Subcutaneous abdominal adipose tissue (tissue), 5 donors: ENCODE results near the gene RAB8B.
A peak's percentile ranks its signal among the peaks of the same experiment; 100 is the strongest.

Source experiments
- H3K27ac ChIP-seq: one replicate; pipeline ENCODE4 v1.7.0; 2013; ENCODE audit warnings: low read depth, mild to moderate bottlenecking, inconsistent platforms, low read length, moderate library complexity
- H3K27me3 ChIP-seq, 5 donors: one replicate each; pipeline ENCODE4 v1.7.0; 2013; ENCODE audit warnings: low read length in 5 of 5, inconsistent platforms in 1 of 5; ENCODE audit not compliant: control insufficient read depth in 5 of 5, insufficient read depth in 4 of 5
- H3K36me3 ChIP-seq, 5 donors: one replicate each; pipeline ENCODE4 v1.7.0; 2013; ENCODE audit warnings: low read length in 5 of 5; ENCODE audit not compliant: control insufficient read depth in 5 of 5, insufficient read depth in 5 of 5
- H3K4me1 ChIP-seq, 5 donors: one replicate each; pipeline ENCODE4 v1.7.0; 2013; ENCODE audit warnings: low read length in 5 of 5, mild to moderate bottlenecking in 3 of 5, moderate library complexity in 1 of 5; ENCODE audit not compliant: control insufficient read depth in 5 of 5, insufficient read depth in 5 of 5
- H3K4me3 ChIP-seq, 5 donors: one replicate each; pipeline ENCODE4 v1.7.0; 2013; ENCODE audit warnings: low read length in 5 of 5, low read depth in 1 of 5
- H3K9ac ChIP-seq, 5 donors: one replicate each; pipeline ENCODE4 v1.7.0; 2013; ENCODE audit warnings: low read length in 5 of 5, mild to moderate bottlenecking in 4 of 5, moderate library complexity in 3 of 5
- H3K9me3 ChIP-seq, 5 donors: one replicate each; pipeline ENCODE4 v1.7.0; 2013; ENCODE audit warnings: low read length in 5 of 5; ENCODE audit not compliant: control insufficient read depth in 5 of 5
- donor health status: healthy.
- donor health status: healthy.
- donor health status: healthy.
- donor health status: healthy.
- donor health status: healthy.

Gene RAB8B

GRCh38 chr15:63180746-63181145 lies 8.7 kb upstream of the RAB8B start:
- no peaks in the 10 kb centered on the region for H3K4me1 ChIP-seq
- no peak overlapping the region for H3K27ac ChIP-seq
- H3K9ac ChIP-seq: no peak overlapping the region
- H3K36me3 ChIP-seq: no peaks in the 10 kb centered on the region
- no peaks in the 10 kb centered on the region for H3K27me3 ChIP-seq
- no peaks in the 10 kb centered on the region for H3K9me3 ChIP-seq
- H3K4me3 ChIP-seq: no peak overlapping the region

DNA sequence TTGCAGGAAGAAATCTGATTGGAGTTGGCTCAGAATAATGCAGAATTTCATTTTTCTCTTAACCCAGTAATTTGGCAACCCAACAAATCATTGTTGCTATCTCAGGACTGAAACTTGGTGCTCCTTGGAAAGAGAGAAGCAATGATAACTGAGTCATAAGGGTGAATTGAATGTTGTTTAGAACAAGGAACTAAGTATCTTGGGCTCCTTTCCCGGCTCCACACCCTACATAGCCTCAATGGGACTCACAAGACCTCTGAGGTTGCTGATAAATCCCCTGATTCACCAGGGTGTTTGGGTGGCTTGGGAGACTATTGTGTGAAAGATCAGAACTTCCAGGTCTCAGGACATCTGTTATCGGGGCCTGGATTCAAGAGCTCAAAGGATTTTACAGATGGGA lies 7.8 kb upstream of the RAB8B start:
- Histone ChIP-seq H3K9ac (no peak overlapping the region), H3K27ac (no peak overlapping the region), H3K4me1 (no peaks in the 10 kb centered on the region), H3K9me3 (no peaks in the 10 kb centered on the region), H3K4me3 (no peak overlapping the region), H3K36me3 (no peaks in the 10 kb centered on the region), H3K27me3 (no peaks in the 10 kb centered on the region)

DNA sequence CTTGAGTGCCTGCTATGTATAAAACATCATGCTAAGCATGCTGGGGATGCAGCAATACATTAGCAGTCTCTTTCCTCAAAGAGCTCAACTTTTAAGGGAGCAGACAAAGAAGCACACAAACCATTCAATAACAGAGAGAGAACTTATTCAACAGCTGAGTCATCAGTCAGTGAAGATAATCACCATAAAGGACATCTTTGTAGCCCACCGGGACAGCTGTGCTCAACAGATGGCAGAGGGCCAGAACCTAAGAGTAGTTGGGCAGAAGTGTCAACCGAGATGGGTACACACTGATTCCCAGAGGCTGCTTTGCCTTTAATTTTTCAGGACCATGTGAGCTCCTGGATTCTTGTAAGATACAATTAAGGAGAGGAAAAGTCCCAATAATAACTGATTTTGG lies 4.2 kb upstream of the RAB8B start:
- no peak overlapping the region for H3K4me3 ChIP-seq
- no peaks in the 10 kb centered on the region for H3K27me3 ChIP-seq
- H3K9me3 ChIP-seq: no peaks in the 10 kb centered on the region
- H3K4me1 ChIP-seq: peaks cover 0 to 13% (median 12%) of the 10 kb centered on the region in 5 donors
- no peaks in the 10 kb centered on the region for H3K36me3 ChIP-seq
- H3K27ac ChIP-seq: no peak overlapping the region
- H3K9ac ChIP-seq: no peak overlapping the region

GRCh38 chr15:63186065-63186464 lies 3.3 kb upstream of the RAB8B start:
- Histone ChIP-seq H3K4me1 (peaks cover 0 to 21% (median 18%) of the 10 kb centered on the region in 5 donors), H3K27me3 (no peaks in the 10 kb centered on the region)

DNA sequence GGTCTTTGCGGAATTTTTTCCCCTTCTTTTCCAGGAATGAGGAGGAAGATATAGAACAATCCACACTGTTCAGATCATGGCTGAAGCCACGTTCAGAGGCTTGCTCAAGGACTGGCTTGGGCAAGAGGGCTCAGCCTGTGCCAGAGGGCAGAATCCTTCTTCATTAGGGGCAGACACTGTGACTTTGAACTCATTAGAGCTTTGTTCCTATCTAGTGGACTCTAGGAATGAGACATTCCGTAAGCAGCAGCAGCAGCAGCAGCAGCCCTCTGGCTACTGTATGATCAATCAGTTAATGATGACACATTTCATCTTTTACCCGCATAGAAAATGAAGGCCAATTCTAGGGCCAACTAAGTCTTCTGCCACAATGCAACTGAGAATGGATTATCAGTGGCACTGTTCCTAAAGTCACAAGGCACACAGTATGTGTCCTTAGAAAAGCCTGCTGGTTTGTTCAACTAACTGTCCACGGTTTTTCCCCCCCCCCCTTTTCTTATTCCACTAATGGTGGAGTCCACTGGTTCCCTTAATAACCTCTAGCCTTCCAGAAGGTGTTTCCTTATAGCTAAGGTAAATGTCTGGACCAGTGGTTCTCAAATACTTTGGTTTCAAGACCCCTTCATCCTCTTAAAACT lies 1.7 kb upstream of the RAB8B start:
- no peaks in the 10 kb centered on the region for H3K9me3 ChIP-seq
- H3K4me1 ChIP-seq: peaks cover 0 to 34% (median 25%) of the 10 kb centered on the region in 5 donors
- no peak overlapping the region for H3K9ac ChIP-seq
- no peaks in the 10 kb centered on the region for H3K27me3 ChIP-seq
- no peak overlapping the region for H3K4me3 ChIP-seq
- no peak overlapping the region for H3K27ac ChIP-seq
- H3K36me3 ChIP-seq: no peaks in the 10 kb centered on the region

More at GRCh38 chr15:63186065-63186464, 3.3 kb upstream of the RAB8B start:
- H3K9ac ChIP-seq: no peak overlapping the region
- no peaks in the 10 kb centered on the region for H3K9me3 ChIP-seq
- no peak overlapping the region for H3K4me3 ChIP-seq
- H3K36me3 ChIP-seq: no peaks in the 10 kb centered on the region
- no peak overlapping the region for H3K27ac ChIP-seq

DNA sequence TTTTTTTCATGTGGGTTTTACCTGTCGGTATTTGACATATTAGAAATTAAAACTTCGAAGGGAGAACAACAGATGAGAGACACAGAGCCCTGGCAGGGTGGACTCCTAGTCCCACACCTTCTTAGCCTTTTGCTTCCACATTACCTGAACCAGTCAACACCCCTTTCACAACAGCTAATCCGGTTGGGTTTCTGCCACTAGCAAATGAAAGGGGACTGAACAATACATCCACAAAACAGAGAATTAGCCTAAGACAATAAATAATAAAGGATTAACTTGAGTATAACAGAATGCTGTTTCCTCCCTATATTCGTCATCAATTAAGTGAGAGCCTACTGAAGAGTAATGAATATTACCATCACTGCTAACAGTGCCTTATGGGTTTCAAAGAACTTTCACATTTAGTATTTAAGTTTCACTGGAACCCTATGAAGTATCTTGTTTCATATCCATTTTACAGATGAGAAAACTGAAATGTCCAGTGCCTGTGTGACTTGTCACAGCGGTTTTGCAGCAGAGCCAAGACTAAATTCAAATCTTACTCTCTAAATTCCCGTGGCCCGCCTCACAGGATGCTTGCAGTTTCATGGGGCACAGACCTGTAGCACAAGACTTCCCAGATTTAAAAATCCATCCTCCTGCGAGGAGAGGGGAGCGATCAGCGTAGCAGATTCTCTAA lies 1.0 kb upstream of the RAB8B start:
- H3K4me3 ChIP-seq: peak overlapping the region; percentile 74 to 93 (median 84)
- H3K36me3 ChIP-seq: no peaks in the 10 kb centered on the region
- H3K27me3 ChIP-seq: no peaks in the 10 kb centered on the region
- peak overlapping the region in 4 of 5 donors; percentile 61 to 75 (median 70) for H3K9ac ChIP-seq
- H3K4me1 ChIP-seq: peaks cover 0 to 34% (median 25%) of the 10 kb centered on the region in 5 donors
- peak overlapping the region; percentile 22 for H3K27ac ChIP-seq
- H3K9me3 ChIP-seq: no peaks in the 10 kb centered on the region

DNA sequence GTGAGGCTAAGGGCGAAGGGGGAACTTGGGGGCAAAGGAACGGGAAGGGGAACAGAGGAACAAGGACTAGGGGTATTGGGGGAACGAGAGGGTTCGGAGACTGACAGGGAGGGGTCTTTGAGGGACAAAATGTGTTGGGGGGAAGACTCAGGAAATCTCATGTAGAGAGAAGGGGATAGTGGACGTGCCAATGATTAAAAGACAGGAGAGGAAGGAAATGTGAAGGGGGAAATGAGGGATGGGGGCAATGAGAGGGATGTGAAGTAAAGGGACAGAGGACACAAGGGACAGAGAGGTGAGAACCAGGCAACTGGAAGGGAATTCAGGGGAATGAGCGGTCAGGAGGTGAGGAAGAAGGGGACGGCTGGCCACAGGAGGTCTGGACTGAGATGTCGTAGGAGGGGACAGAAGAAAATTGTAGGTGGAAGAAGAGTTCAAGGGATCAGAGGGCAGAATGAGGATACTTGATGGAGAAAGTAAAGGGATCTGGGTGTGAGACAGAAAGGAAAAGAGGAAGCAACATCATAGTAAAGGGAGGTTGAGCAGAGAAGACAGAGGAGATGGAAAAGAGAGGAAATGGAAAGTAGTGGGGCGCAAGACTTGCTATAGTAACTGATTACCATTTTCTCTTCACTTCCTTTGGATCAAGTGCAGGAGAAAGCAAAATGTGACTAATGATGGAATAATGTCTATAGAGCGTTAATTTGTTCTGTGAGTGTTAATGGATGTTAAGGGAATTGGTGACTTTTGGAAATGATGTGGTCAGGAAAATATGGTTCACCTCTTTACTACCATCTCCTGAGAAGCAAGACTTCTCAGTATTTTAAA lies 749 bp downstream of the RAB8B start:
- H3K4me1 ChIP-seq: peaks cover 0 to 51% (median 40%) of the 10 kb centered on the region in 5 donors
- H3K36me3 ChIP-seq: no peaks in the 10 kb centered on the region
- no peaks in the 10 kb centered on the region for H3K27me3 ChIP-seq
- H3K9ac ChIP-seq: peak overlapping the region; percentile 68 to 82 (median 81)
- H3K4me3 ChIP-seq: peak overlapping the region; percentile 77 to 91 (median 84)
- peak overlapping the region; percentile 31 for H3K27ac ChIP-seq
- H3K9me3 ChIP-seq: no peaks in the 10 kb centered on the region

DNA sequence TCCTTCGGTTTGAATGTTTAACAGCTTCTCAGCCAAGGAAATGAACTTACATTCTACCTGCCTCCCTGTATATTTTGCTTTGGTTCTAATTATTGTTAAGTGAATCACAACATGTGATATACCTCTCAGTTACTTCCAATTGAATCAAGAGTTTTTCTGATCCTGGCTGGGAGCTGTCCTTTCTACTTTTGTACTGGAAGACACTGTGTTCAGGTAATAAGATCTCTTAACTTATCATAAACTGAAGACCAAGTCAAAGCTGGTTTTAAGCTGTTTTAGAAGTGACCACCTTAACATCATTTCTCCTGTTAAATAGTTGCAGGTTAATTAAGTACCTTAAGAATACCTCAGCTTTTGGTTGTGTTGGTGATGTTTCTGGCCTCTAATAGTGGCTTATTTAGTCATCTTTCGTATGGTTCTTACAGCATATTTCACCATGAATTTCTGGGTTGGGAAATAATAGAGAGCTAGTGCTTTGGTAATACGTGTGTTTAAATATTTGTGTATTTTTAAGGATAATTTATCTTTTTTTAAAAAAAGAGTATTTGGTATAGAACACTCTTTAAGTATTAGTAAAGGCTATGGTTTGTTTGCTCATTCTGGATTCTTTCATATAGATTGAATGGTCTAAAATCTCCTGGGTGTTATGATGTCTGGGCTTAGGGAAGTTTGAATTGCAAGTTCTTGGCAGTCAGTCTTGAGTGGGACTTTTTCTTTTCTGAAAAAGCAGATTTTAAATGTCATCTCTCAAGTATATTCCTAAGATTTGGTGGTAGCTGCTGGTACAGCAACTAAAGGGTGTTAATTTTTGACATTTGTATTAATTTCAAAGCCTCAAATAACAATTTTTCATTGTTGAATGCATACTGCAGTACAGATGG lies 1.6 kb downstream of the RAB8B start:
- Histone ChIP-seq H3K4me1 (peaks cover 0 to 60% (median 49%) of the 10 kb centered on the region in 5 donors), H3K9ac (peak overlapping the region in 3 of 5 donors; percentile 6 to 82 (median 68)), H3K9me3 (no peaks in the 10 kb centered on the region), H3K27ac (peak overlapping the region; percentile 31), H3K27me3 (no peaks in the 10 kb centered on the region), H3K4me3 (peak overlapping the region; percentile 77 to 91 (median 84)), H3K36me3 (no peaks in the 10 kb centered on the region)

DNA sequence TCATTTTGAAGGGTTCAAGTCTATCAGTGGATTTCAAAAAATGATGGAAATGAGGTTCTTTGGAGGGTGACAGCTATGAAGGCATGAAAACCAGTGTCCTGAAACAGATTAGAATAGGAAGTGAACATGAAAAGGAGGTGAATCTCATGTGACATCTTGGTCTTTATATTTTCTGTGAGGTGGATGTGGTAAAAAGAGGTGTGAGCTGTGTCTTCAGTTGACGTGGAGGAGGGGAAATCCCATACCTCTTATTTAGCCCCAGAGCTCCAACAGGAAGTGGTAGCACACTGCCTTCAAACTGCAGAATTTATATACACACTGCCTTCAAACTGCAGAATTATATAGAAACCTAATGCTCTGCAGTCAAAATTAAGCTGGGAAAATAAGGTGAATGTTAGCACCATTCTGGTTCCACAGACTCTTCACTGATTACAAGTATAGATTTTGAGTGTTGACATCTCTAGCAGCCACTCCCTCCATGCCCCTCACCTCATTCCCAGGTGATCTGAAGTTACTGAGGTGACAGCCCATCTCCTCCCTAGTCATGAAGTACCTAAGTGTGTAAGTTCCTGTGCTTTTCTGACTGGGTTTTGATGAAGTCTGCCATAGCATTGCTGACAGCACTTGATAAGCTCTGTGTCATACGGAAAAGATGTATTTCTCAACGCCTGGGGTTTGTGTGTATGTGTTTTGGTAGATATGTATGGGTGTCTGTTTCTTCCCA lies 2.7 kb downstream of the RAB8B start:
- H3K9me3 ChIP-seq: no peaks in the 10 kb centered on the region
- H3K9ac ChIP-seq: no peak overlapping the region
- no peaks in the 10 kb centered on the region for H3K27me3 ChIP-seq
- H3K4me3 ChIP-seq: no peak overlapping the region
- H3K36me3 ChIP-seq: no peaks in the 10 kb centered on the region
- H3K27ac ChIP-seq: no peak overlapping the region
- peaks cover 0 to 64% (median 53%) of the 10 kb centered on the region in 5 donors for H3K4me1 ChIP-seq
